WTC11 (cell line): ENCODE measurements around the gene ZYG11B. TPM values are rescaled to one million over a fixed set of nuclear protein-coding genes. Genes with fewer than 3 reads are reported as not detected.

ENCODE experiments used
- ATAC-seq: fragments of 200-7000 bp; cut with Tn5 transposase; 2 replicates; pipeline ENCODE4 v1.10.0; 2021; ENCODE audit warnings: mild to moderate bottlenecking, moderate library complexity
- CTCF ChIA-PET: fragments of 300-600 bp; sonication (Branson Sonifier 250); formaldehyde crosslinking; loops from one replicate; lab custom pipeline; 2021; ENCODE audit warnings: antibody characterized with exemption; lab: Charles Lee
- POLR2A ChIA-PET: fragments of 350-600 bp; sonication (Branson Sonifier 250); formaldehyde crosslinking; loops from one replicate; lab custom pipeline; 2021; ENCODE audit warnings: antibody characterized with exemption; lab: Charles Lee
- DNase-seq: peaks from one replicate; pipeline ENCODE4 v3.0.0; 2021; ENCODE audit warnings: low spot score
- H3K27ac Mint-ChIP-seq: 2 replicates; pipeline ENCODE4 v1.8.0; 2021; ENCODE audit warnings: mixed read lengths
- H3K27me3 Mint-ChIP-seq: 2 replicates; pipeline ENCODE4 v1.8.0; 2021; ENCODE audit warnings: low read depth, mild to moderate bottlenecking, moderate library complexity, mixed read lengths
- H3K36me3 Mint-ChIP-seq: 2 replicates; pipeline ENCODE4 v1.8.0; 2021; ENCODE audit warnings: mixed read lengths
- H3K4me1 Mint-ChIP-seq: 2 replicates; pipeline ENCODE4 v1.8.0; 2022; ENCODE audit warnings: mixed read lengths
- H3K4me3 Mint-ChIP-seq: 2 replicates; pipeline ENCODE4 v1.8.0; 2021; ENCODE audit warnings: mild to moderate bottlenecking, moderate library complexity, mixed read lengths
- H3K9me3 Mint-ChIP-seq: 2 replicates; pipeline ENCODE4 v1.8.0; 2021; ENCODE audit warnings: mixed read lengths
- ELF4 ChIP-seq: sonication (generic); formaldehyde crosslinking; IDR thresholded peaks from 2 replicates; pipeline ENCODE4 v1.8.1; 2022; ENCODE audit warnings: low read depth, mild to moderate bottlenecking, moderate library complexity, missing genetic modification reagents
- FOXJ3 ChIP-seq: sonication (generic); formaldehyde crosslinking; IDR thresholded peaks from 2 replicates; pipeline ENCODE4 v1.9.0; 2021; ENCODE audit warnings: missing genetic modification reagents, mild to moderate bottlenecking, borderline replicate concordance
- FOXK1 ChIP-seq: sonication (generic); formaldehyde crosslinking; IDR thresholded peaks from 2 replicates; pipeline ENCODE4 v1.8.0; 2022; ENCODE audit warnings: mild to moderate bottlenecking, moderate library complexity, missing genetic modification reagents
- GRHL2 ChIP-seq: fragments of 250-450 bp; sonication (Bioruptor Pico); IDR thresholded peaks from 2 replicates; pipeline ENCODE4 v1.8.0; 2022; ENCODE audit warnings: mild to moderate bottlenecking, moderate library complexity; ENCODE audit not compliant: insufficient replicate concordance, severe bottlenecking
- NFATC4 ChIP-seq: fragments of 250-450 bp; sonication (Bioruptor Pico); IDR thresholded peaks from 2 replicates; pipeline ENCODE4 v1.9.0; 2021; ENCODE audit warnings: mild to moderate bottlenecking
- NR3C1 ChIP-seq: sonication (generic); formaldehyde crosslinking; conservative IDR thresholded peaks from 2 replicates; pipeline ENCODE4 v1.8.1; 2023; ENCODE audit warnings: low read depth, mild to moderate bottlenecking, missing genetic modification reagents
- PRRX2 ChIP-seq: fragments of 250-450 bp; sonication (Bioruptor Pico); IDR thresholded peaks from 2 replicates; pipeline ENCODE4 v1.8.0; 2021; ENCODE audit warnings: mild to moderate bottlenecking
- SOX15 ChIP-seq: fragments of 250-450 bp; sonication (Bioruptor Pico); IDR thresholded peaks from 2 replicates; pipeline ENCODE4 v1.9.0; 2021; ENCODE audit warnings: mild to moderate bottlenecking
- ZNF138 ChIP-seq: sonication (generic); formaldehyde crosslinking; conservative IDR thresholded peaks from 2 replicates; pipeline ENCODE4 v1.8.1; 2022; ENCODE audit warnings: mild to moderate bottlenecking, moderate library complexity, missing genetic modification reagents
- total RNA-seq: library from RNA; stranded (reverse); gene quantifications from 3 replicates; pipeline ENCODE4 v1.2.3, GENCODE V29; 2021
- TF ChIP-seq, protein P1 (sequence below): sonication (generic); formaldehyde crosslinking; conservative IDR thresholded peaks from 2 replicates; pipeline ENCODE4 v1.8.1; 2023; ENCODE audit warnings: mild to moderate bottlenecking, low read depth, missing genetic modification reagents, moderate library complexity
- TF ChIP-seq, protein P2 (sequence below): sonication (generic); formaldehyde crosslinking; IDR thresholded peaks from 2 replicates; pipeline ENCODE4 v1.8.1; 2023; ENCODE audit warnings: mild to moderate bottlenecking, missing genetic modification reagents
- TF ChIP-seq, protein P3 (sequence below): sonication (generic); formaldehyde crosslinking; IDR thresholded peaks from 2 replicates; pipeline ENCODE4 v1.8.1; 2023; ENCODE audit warnings: mild to moderate bottlenecking, missing genetic modification reagents, moderate library complexity
- TF ChIP-seq, protein P4 (sequence below): sonication (generic); formaldehyde crosslinking; IDR thresholded peaks from 2 replicates; pipeline ENCODE4 v1.8.0; 2022; ENCODE audit warnings: missing genetic modification reagents
- TF ChIP-seq, protein P5 (sequence below): fragments of 250-450 bp; sonication (Bioruptor Pico); IDR thresholded peaks from 2 replicates; pipeline ENCODE4 v1.9.0; 2021; ENCODE audit warnings: moderate library complexity, mild to moderate bottlenecking, inconsistent platforms, borderline replicate concordance
- TF ChIP-seq, protein P6 (sequence below): sonication (generic); formaldehyde crosslinking; IDR thresholded peaks from 2 replicates; pipeline ENCODE4 v1.8.1; 2023; ENCODE audit warnings: mild to moderate bottlenecking, moderate library complexity, missing genetic modification reagents
- TF ChIP-seq, protein P7 (sequence below): sonication (generic); formaldehyde crosslinking; IDR thresholded peaks from 2 replicates; pipeline ENCODE4 v1.8.1; 2022; ENCODE audit warnings: low read depth, mild to moderate bottlenecking, moderate library complexity, missing genetic modification reagents, borderline replicate concordance

The ZYG11B gene
- total RNA-seq, 1 experiment from 2014 or later = 19.2 TPM

DNA sequence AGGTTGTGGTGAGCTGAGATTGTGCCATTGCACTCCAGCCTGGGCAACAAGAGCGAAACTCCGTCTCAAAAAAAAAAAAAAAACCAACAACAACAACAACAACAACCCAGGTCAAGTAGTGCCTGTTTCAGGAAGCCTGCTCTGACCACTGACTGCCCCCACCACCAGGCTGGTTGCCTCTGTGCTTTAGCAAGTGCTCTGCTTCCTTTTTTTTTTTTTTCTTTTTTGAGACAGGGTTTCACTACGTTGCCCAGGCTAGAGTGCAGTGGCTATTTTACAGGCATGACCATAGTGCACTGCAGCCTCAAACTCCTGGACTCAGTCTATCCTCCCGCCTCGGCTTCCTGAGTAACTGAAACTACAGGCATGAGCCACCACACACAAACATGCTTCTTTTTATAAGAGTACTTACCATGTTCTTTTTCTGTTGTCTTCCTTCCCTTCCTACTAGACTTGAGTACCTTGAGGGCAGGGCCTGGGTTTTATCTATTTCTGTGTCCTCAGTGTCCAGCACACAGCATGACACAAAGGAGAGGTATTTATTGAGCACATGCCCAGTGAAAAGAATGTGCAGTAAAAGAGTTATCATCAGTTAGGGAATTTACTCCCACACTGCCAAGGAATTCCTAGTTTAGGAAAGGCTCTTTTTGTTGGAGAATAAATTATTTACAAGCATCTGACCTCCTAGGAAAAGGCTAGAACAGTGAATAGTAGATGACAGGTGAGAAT, 18.2 kb upstream of the ZYG11B start:
- POLR2A ChIA-PET = no interaction called here
- Mint-ChIP-seq H3K27ac (no peak overlapping the region), H3K4me3 (no peak overlapping the region)

More for the DNA sequence above, 18.2 kb upstream of the ZYG11B start:
- TF ChIP-seq, protein P1, sequence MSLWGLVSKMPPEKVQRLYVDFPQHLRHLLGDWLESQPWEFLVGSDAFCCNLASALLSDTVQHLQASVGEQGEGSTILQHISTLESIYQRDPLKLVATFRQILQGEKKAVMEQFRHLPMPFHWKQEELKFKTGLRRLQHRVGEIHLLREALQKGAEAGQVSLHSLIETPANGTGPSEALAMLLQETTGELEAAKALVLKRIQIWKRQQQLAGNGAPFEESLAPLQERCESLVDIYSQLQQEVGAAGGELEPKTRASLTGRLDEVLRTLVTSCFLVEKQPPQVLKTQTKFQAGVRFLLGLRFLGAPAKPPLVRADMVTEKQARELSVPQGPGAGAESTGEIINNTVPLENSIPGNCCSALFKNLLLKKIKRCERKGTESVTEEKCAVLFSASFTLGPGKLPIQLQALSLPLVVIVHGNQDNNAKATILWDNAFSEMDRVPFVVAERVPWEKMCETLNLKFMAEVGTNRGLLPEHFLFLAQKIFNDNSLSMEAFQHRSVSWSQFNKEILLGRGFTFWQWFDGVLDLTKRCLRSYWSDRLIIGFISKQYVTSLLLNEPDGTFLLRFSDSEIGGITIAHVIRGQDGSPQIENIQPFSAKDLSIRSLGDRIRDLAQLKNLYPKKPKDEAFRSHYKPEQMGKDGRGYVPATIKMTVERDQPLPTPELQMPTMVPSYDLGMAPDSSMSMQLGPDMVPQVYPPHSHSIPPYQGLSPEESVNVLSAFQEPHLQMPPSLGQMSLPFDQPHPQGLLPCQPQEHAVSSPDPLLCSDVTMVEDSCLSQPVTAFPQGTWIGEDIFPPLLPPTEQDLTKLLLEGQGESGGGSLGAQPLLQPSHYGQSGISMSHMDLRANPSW (CRISPR knock-in tag) = no peak
- no peak for TF ChIP-seq ZNF138 (CRISPR knock-in tag)
- TF ChIP-seq, protein P2, sequence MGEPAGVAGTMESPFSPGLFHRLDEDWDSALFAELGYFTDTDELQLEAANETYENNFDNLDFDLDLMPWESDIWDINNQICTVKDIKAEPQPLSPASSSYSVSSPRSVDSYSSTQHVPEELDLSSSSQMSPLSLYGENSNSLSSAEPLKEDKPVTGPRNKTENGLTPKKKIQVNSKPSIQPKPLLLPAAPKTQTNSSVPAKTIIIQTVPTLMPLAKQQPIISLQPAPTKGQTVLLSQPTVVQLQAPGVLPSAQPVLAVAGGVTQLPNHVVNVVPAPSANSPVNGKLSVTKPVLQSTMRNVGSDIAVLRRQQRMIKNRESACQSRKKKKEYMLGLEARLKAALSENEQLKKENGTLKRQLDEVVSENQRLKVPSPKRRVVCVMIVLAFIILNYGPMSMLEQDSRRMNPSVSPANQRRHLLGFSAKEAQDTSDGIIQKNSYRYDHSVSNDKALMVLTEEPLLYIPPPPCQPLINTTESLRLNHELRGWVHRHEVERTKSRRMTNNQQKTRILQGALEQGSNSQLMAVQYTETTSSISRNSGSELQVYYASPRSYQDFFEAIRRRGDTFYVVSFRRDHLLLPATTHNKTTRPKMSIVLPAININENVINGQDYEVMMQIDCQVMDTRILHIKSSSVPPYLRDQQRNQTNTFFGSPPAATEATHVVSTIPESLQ (CRISPR knock-in tag) = no peak
- TF ChIP-seq, protein P3, sequence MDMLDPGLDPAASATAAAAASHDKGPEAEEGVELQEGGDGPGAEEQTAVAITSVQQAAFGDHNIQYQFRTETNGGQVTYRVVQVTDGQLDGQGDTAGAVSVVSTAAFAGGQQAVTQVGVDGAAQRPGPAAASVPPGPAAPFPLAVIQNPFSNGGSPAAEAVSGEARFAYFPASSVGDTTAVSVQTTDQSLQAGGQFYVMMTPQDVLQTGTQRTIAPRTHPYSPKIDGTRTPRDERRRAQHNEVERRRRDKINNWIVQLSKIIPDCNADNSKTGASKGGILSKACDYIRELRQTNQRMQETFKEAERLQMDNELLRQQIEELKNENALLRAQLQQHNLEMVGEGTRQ (CRISPR knock-in tag) = no peak
- TF ChIP-seq FOXK1 = no peak
- no peak for TF ChIP-seq SOX15 (CRISPR knock-in tag)
- no peak for TF ChIP-seq PRRX2 (CRISPR knock-in tag)
- TF ChIP-seq, protein P4, sequence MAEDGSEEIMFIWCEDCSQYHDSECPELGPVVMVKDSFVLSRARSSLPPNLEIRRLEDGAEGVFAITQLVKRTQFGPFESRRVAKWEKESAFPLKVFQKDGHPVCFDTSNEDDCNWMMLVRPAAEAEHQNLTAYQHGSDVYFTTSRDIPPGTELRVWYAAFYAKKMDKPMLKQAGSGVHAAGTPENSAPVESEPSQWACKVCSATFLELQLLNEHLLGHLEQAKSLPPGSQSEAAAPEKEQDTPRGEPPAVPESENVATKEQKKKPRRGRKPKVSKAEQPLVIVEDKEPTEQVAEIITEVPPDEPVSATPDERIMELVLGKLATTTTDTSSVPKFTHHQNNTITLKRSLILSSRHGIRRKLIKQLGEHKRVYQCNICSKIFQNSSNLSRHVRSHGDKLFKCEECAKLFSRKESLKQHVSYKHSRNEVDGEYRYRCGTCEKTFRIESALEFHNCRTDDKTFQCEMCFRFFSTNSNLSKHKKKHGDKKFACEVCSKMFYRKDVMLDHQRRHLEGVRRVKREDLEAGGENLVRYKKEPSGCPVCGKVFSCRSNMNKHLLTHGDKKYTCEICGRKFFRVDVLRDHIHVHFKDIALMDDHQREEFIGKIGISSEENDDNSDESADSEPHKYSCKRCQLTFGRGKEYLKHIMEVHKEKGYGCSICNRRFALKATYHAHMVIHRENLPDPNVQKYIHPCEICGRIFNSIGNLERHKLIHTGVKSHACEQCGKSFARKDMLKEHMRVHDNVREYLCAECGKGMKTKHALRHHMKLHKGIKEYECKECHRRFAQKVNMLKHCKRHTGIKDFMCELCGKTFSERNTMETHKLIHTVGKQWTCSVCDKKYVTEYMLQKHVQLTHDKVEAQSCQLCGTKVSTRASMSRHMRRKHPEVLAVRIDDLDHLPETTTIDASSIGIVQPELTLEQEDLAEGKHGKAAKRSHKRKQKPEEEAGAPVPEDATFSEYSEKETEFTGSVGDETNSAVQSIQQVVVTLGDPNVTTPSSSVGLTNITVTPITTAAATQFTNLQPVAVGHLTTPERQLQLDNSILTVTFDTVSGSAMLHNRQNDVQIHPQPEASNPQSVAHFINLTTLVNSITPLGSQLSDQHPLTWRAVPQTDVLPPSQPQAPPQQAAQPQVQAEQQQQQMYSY (CRISPR knock-in tag) = no peak
- no peak for TF ChIP-seq ELF4 (CRISPR knock-in tag)
- TF ChIP-seq, protein P5, sequence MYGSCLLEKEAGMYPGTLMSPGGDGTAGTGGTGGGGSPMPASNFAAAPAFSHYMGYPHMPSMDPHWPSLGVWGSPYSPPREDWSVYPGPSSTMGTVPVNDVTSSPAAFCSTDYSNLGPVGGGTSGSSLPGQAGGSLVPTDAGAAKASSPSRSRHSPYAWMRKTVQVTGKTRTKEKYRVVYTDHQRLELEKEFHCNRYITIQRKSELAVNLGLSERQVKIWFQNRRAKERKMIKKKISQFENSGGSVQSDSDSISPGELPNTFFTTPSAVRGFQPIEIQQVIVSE (CRISPR knock-in tag) = no peak
- TF ChIP-seq, protein P6, sequence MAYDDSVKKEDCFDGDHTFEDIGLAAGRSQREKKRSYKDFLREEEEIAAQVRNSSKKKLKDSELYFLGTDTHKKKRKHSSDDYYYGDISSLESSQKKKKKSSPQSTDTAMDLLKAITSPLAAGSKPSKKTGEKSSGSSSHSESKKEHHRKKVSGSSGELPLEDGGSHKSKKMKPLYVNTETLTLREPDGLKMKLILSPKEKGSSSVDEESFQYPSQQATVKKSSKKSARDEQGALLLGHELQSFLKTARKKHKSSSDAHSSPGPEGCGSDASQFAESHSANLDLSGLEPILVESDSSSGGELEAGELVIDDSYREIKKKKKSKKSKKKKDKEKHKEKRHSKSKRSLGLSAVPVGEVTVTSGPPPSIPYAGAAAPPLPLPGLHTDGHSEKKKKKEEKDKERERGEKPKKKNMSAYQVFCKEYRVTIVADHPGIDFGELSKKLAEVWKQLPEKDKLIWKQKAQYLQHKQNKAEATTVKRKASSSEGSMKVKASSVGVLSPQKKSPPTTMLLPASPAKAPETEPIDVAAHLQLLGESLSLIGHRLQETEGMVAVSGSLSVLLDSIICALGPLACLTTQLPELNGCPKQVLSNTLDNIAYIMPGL (CRISPR knock-in tag) = no peak
- TF ChIP-seq NR3C1 = no peak
- TF ChIP-seq, protein P7, sequence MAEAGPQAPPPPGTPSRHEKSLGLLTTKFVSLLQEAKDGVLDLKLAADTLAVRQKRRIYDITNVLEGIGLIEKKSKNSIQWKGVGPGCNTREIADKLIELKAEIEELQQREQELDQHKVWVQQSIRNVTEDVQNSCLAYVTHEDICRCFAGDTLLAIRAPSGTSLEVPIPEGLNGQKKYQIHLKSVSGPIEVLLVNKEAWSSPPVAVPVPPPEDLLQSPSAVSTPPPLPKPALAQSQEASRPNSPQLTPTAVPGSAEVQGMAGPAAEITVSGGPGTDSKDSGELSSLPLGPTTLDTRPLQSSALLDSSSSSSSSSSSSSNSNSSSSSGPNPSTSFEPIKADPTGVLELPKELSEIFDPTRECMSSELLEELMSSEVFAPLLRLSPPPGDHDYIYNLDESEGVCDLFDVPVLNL (CRISPR knock-in tag) = no peak
- TF ChIP-seq FOXJ3 = no peak
- TF ChIP-seq GRHL2 (CRISPR knock-in tag) = no peak
- no peak for TF ChIP-seq NFATC4 (CRISPR knock-in tag)
- no peaks in the 10 kb centered on the region for H3K9me3 Mint-ChIP-seq
- peaks cover 11% of the 10 kb centered on the region for H3K27me3 Mint-ChIP-seq
- no peaks in the 10 kb centered on the region for H3K36me3 Mint-ChIP-seq
- DNase-seq = no peak
- H3K4me1 Mint-ChIP-seq = peaks cover 9% of the 10 kb centered on the region
- CTCF ChIA-PET = interaction anchor here (0.7 kb wide), 1 partner anchor 118 kb away, joined by 4 read pairs; no protein-coding TSS in a partner anchor
- ATAC-seq = no peak
